ENCODE measurements around the gene RUFY3.

RUFY3 gene

GRCh38 chr4:70706516-70706915, 15.2 kb upstream of the RUFY3 start:
- H3K56ac ChIP-seq (ENCODE audit: low read length), result no peak overlapping the region
- no peak overlapping the region for H3K4me3 ChIP-seq (ENCODE audit: low read length)
- peaks cover 2% of the 10 kb centered on the region for H3K4me1 ChIP-seq (ENCODE audit: control insufficient read depth, low read depth, low read length)
- H3K27me3 ChIP-seq (ENCODE audit: insufficient read depth, low read length, poor library complexity), result no peaks in the 10 kb centered on the region
- no peak overlapping the region for H2AK5ac ChIP-seq (ENCODE audit: low read length)
- no peaks in the 10 kb centered on the region for H3K36me3 ChIP-seq (ENCODE audit: control insufficient read depth, insufficient read depth, low read length)
- DNase-seq, result no peak
- no peak overlapping the region for H3K23ac ChIP-seq (ENCODE audit: low read length)
- peaks cover 3% of the 10 kb centered on the region for H3K79me1 ChIP-seq (ENCODE audit: low read length)
- no peak overlapping the region for H4K5ac ChIP-seq (ENCODE audit: low read length)
- H3K79me2 ChIP-seq (ENCODE audit: control insufficient read depth, insufficient read depth, low read length), result peaks cover 13% of the 10 kb centered on the region
- H3K4ac ChIP-seq (ENCODE audit: low read depth, low read length), result no peak overlapping the region
- peak overlapping the region; percentile 0 for H3K4me2 ChIP-seq (ENCODE audit: low read length)
- no peak overlapping the region for H2BK15ac ChIP-seq (replicated peaks; ENCODE audit: low read depth)
- H4K8ac ChIP-seq (ENCODE audit: low read depth, low read length), result no peak overlapping the region
- H2BK120ac ChIP-seq (ENCODE audit: low read depth, low read length), result no peak overlapping the region
- peak overlapping the region; percentile 85 for H3K9ac ChIP-seq (ENCODE audit: low read length)
- no peak overlapping the region for H3K27ac ChIP-seq (ENCODE audit: low read depth, low read length)
- no peak overlapping the region for H2BK5ac ChIP-seq (ENCODE audit: low read length)
- H3K18ac ChIP-seq (ENCODE audit: low read length), result no peak overlapping the region
- WGBS (ENCODE audit: extremely low coverage, insufficient coverage, low lambda C conversion rate), result no CpG with 5 or more reads among the region's 1 CpG

- H3K4me1 ChIP-seq (ENCODE audit: control insufficient read depth, low read depth, low read length), result peaks cover 6% of the 10 kb centered on the region
- H3K18ac ChIP-seq (ENCODE audit: low read length), result no peak overlapping the region
- no peak overlapping the region for H2BK15ac ChIP-seq (replicated peaks; ENCODE audit: low read depth)
- no peak overlapping the region for H3K27ac ChIP-seq (ENCODE audit: low read depth, low read length)
- no peak overlapping the region for H2BK120ac ChIP-seq (ENCODE audit: low read depth, low read length)
- WGBS (ENCODE audit: extremely low coverage, insufficient coverage, low lambda C conversion rate), result no CpG with 5 or more reads among the region's 7 CpGs
- no peak overlapping the region for H4K8ac ChIP-seq (ENCODE audit: low read depth, low read length)
- H3K79me1 ChIP-seq (ENCODE audit: low read length), result peaks cover 7% of the 10 kb centered on the region
- no peak overlapping the region for H3K4ac ChIP-seq (ENCODE audit: low read depth, low read length)
- H4K5ac ChIP-seq (ENCODE audit: low read length), result no peak overlapping the region
- no peaks in the 10 kb centered on the region for H3K36me3 ChIP-seq (ENCODE audit: control insufficient read depth, insufficient read depth, low read length)
- no peak overlapping the region for H3K4me2 ChIP-seq (ENCODE audit: low read length)
- H3K56ac ChIP-seq (ENCODE audit: low read length), result no peak overlapping the region
- DNase-seq, result no peak
- no peak overlapping the region for H3K9ac ChIP-seq (ENCODE audit: low read length)
- H3K23ac ChIP-seq (ENCODE audit: low read length), result no peak overlapping the region
- H3K79me2 ChIP-seq (ENCODE audit: control insufficient read depth, insufficient read depth, low read length), result peaks cover 20% of the 10 kb centered on the region
- no peak overlapping the region for H2BK5ac ChIP-seq (ENCODE audit: low read length)
- H2AK5ac ChIP-seq (ENCODE audit: low read length), result no peak overlapping the region
- H3K4me3 ChIP-seq (ENCODE audit: low read length), result no peak overlapping the region
- no peaks in the 10 kb centered on the region for H3K27me3 ChIP-seq (ENCODE audit: insufficient read depth, low read length, poor library complexity)
Observed at GRCh38 chr4:70709611-70710205, 12.1 kb upstream of the RUFY3 start.

- Histone ChIP-seq H2BK5ac (ENCODE audit: low read length) (no peak overlapping the region), H3K4me2 (ENCODE audit: low read length) (no peak overlapping the region), H2AK5ac (ENCODE audit: low read length) (no peak overlapping the region), H3K79me2 (ENCODE audit: control insufficient read depth, insufficient read depth, low read length) (peaks cover 16% of the 10 kb centered on the region), H3K18ac (ENCODE audit: low read length) (no peak overlapping the region), H2BK120ac (ENCODE audit: low read depth, low read length) (no peak overlapping the region), H3K9ac (ENCODE audit: low read length) (no peak overlapping the region), H3K4me3 (ENCODE audit: low read length) (no peak overlapping the region), H3K4me1 (ENCODE audit: control insufficient read depth, low read depth, low read length) (peaks cover 3% of the 10 kb centered on the region), H4K8ac (ENCODE audit: low read depth, low read length) (no peak overlapping the region), H3K4ac (ENCODE audit: low read depth, low read length) (no peak overlapping the region), H3K23ac (ENCODE audit: low read length) (no peak overlapping the region), H3K36me3 (ENCODE audit: control insufficient read depth, insufficient read depth, low read length) (no peaks in the 10 kb centered on the region), H3K56ac (ENCODE audit: low read length) (no peak overlapping the region), H3K27me3 (ENCODE audit: insufficient read depth, low read length, poor library complexity) (no peaks in the 10 kb centered on the region), H3K79me1 (ENCODE audit: low read length) (peaks cover 8% of the 10 kb centered on the region), H4K5ac (ENCODE audit: low read length) (no peak overlapping the region), H2BK15ac (replicated peaks; ENCODE audit: low read depth) (no peak overlapping the region), H3K27ac (ENCODE audit: low read depth, low read length) (no peak overlapping the region)
- no peak for DNase-seq
- no CpG with 5 or more reads among the region's 3 CpGs for WGBS (ENCODE audit: extremely low coverage, insufficient coverage, low lambda C conversion rate)
Observed at GRCh38 chr4:70711599-70711998, 10.2 kb upstream of the RUFY3 start.

GRCh38 chr4:70712150-70712549, 9.6 kb upstream of the RUFY3 start:
- Histone ChIP-seq H4K8ac (ENCODE audit: low read depth, low read length) (no peak overlapping the region), H3K4me2 (ENCODE audit: low read length) (no peak overlapping the region), H4K5ac (ENCODE audit: low read length) (no peak overlapping the region), H3K4me1 (ENCODE audit: control insufficient read depth, low read depth, low read length) (peaks cover 3% of the 10 kb centered on the region), H3K23ac (ENCODE audit: low read length) (no peak overlapping the region), H3K36me3 (ENCODE audit: control insufficient read depth, insufficient read depth, low read length) (no peaks in the 10 kb centered on the region), H3K79me2 (ENCODE audit: control insufficient read depth, insufficient read depth, low read length) (peaks cover 15% of the 10 kb centered on the region), H3K79me1 (ENCODE audit: low read length) (peaks cover 8% of the 10 kb centered on the region), H2AK5ac (ENCODE audit: low read length) (no peak overlapping the region), H3K27ac (ENCODE audit: low read depth, low read length) (no peak overlapping the region), H3K9ac (ENCODE audit: low read length) (no peak overlapping the region), H3K4me3 (ENCODE audit: low read length) (no peak overlapping the region), H3K27me3 (ENCODE audit: insufficient read depth, low read length, poor library complexity) (no peaks in the 10 kb centered on the region), H2BK15ac (replicated peaks; ENCODE audit: low read depth) (no peak overlapping the region), H2BK120ac (ENCODE audit: low read depth, low read length) (no peak overlapping the region), H3K4ac (ENCODE audit: low read depth, low read length) (no peak overlapping the region), H3K18ac (ENCODE audit: low read length) (no peak overlapping the region), H3K56ac (ENCODE audit: low read length) (no peak overlapping the region), H2BK5ac (ENCODE audit: low read length) (no peak overlapping the region)
- WGBS (ENCODE audit: extremely low coverage, insufficient coverage, low lambda C conversion rate), result no CpG with 5 or more reads among the region's 3 CpGs
- no peak for DNase-seq

- peaks cover 3% of the 10 kb centered on the region for H3K4me1 ChIP-seq (ENCODE audit: control insufficient read depth, low read depth, low read length)
- H2BK5ac ChIP-seq (ENCODE audit: low read length), result no peak overlapping the region
- no peak overlapping the region for H2BK120ac ChIP-seq (ENCODE audit: low read depth, low read length)
- no CpG with 5 or more reads among the region's 7 CpGs for WGBS (ENCODE audit: extremely low coverage, insufficient coverage, low lambda C conversion rate)
- H2AK5ac ChIP-seq (ENCODE audit: low read length), result no peak overlapping the region
- peaks cover 15% of the 10 kb centered on the region for H3K79me2 ChIP-seq (ENCODE audit: control insufficient read depth, insufficient read depth, low read length)
- H3K18ac ChIP-seq (ENCODE audit: low read length), result peak overlapping the region; percentile 7
- no peak for DNase-seq
- no peak overlapping the region for H3K9ac ChIP-seq (ENCODE audit: low read length)
- no peak overlapping the region for H3K27ac ChIP-seq (ENCODE audit: low read depth, low read length)
- H3K4me3 ChIP-seq (ENCODE audit: low read length), result no peak overlapping the region
- no peak overlapping the region for H3K4ac ChIP-seq (ENCODE audit: low read depth, low read length)
- no peaks in the 10 kb centered on the region for H3K27me3 ChIP-seq (ENCODE audit: insufficient read depth, low read length, poor library complexity)
- no peak overlapping the region for H4K5ac ChIP-seq (ENCODE audit: low read length)
- no peak overlapping the region for H3K56ac ChIP-seq (ENCODE audit: low read length)
- no peak overlapping the region for H4K8ac ChIP-seq (ENCODE audit: low read depth, low read length)
- no peak overlapping the region for H3K23ac ChIP-seq (ENCODE audit: low read length)
- peaks cover 8% of the 10 kb centered on the region for H3K79me1 ChIP-seq (ENCODE audit: low read length)
- no peak overlapping the region for H2BK15ac ChIP-seq (replicated peaks; ENCODE audit: low read depth)
- no peaks in the 10 kb centered on the region for H3K36me3 ChIP-seq (ENCODE audit: control insufficient read depth, insufficient read depth, low read length)
- no peak overlapping the region for H3K4me2 ChIP-seq (ENCODE audit: low read length)
Observed at GRCh38 chr4:70712604-70713452, 8.9 kb upstream of the RUFY3 start.
